GM12878 (cell line): ENCODE data around the gene AFAP1.

Experiments
- CTCF ChIP-seq, 3 experiments: IDR thresholded peaks in 2 of 3; conservative IDR thresholded peaks in 1 of 3; 2 replicates each; pipeline ENCODE4 v1.5.1; 2011; ENCODE audit warnings: low read depth in 3 of 3, low read length in 3 of 3, mild to moderate bottlenecking in 3 of 3, control low read depth in 2 of 3, moderate library complexity in 2 of 3, inconsistent platforms in 1 of 3, mixed read lengths in 1 of 3; ENCODE audit not compliant: control insufficient read depth in 2 of 3, insufficient read depth in 1 of 3; ENCODE audit errors: extremely low read depth in 1 of 3
- ESRRA ChIP-seq: IDR thresholded peaks from 2 replicates; pipeline ENCODE4 v1.6.1; 2012; ENCODE audit warnings: mild to moderate bottlenecking, low read length, improper control_type of control experiment
- MYC ChIP-seq: IDR thresholded peaks from 2 replicates; pipeline ENCODE4 v1.6.1; 2011; ENCODE audit warnings: mild to moderate bottlenecking, low read length, moderate library complexity, inconsistent platforms; ENCODE audit not compliant: insufficient read depth, insufficient replicate concordance, insufficient read length, severe bottlenecking
- NFYB ChIP-seq: IDR thresholded peaks from 2 replicates; pipeline ENCODE4 v1.6.1; 2011; ENCODE audit warnings: low read depth, mild to moderate bottlenecking, low read length, improper control_type of control experiment, moderate library complexity; ENCODE audit not compliant: insufficient read depth
- POLR2A ChIP-seq: IDR thresholded peaks from 2 replicates; pipeline ENCODE4 v1.6.1; 2011; ENCODE audit warnings: low read depth, mild to moderate bottlenecking, low read length
- RBBP5 ChIP-seq: fragments of 200-600 bp; sonication (generic); conservative IDR thresholded peaks from 2 replicates; pipeline ENCODE4 v1.6.1; 2016
- RCOR1 ChIP-seq: conservative IDR thresholded peaks from 2 replicates; pipeline ENCODE4 v1.6.1; 2012; ENCODE audit warnings: low read depth, low read length, improper control_type of control experiment

GRCh38 chr4:7887436-7887835 is 52.2 kb downstream of the AFAP1 start:
- TF ChIP-seq CTCF (IDR thresholded peaks at IDR 0.05 in 2 of 3, conservative IDR thresholded peaks at IDR 0.05 in 1 of 3; ENCODE audit: control insufficient read depth in 2 of 3, extremely low read depth in 1 of 3, insufficient read depth in 1 of 3, low read depth in 3 of 3, low read length in 3 of 3) (no peak), ESRRA (no peak), NFYB (no peak), RCOR1 (no peak), POLR2A (no peak), RBBP5 (no peak), MYC (no peak)
